NCI-H226 (cell line): Measurements from ENCODE around the gene TRAF7.

Source experiments
- DNase-seq: peaks from one replicate; pipeline ENCODE4 v3.0.0-alpha.2; 2015

The TRAF7 gene

DNA sequence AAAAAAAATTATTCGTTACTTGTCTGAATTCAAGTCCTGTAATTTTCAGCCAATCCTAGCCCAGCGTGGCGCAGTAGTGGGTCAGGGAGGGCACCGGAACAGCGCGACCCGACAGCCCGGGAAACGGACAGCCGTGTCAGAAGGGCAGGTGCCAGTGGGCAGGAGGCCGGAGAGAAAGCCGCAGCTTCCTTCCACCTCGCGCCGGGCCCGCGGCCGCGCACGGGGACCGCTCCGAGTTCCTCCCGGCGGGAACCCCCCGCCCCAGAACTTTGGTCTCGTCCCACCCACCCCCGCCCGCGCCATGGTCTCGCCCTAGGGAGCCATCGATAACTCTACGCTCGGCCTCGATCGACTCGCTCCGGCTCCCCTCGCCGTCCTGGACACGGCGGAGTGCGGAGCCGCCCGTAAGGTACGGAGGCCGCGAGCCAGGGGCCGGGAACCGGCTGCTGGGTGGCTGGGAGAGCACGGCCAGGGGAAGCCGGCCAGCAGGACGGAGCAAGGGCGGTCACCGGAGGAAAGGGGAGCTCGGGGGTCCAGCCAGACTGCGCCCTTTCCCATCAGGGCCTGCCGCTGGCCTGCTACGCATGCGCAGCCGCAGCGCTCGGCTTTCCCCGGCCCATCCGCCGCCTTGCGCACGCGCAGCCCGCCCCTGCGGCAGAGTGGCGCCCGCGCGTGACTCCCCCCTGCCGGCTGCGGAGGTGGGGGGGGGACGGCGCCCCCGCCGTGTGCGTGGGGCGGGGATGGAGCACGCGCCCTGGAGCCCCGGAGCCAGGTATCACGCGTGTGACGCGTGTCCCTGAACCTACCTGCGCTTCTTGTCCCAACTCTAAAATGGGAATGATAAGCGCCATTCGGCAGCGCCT, 49.8 kb downstream of the TRAF7 start, which contains the start of gene MLST8:
TSS of gene MLST8 (plus strand) at position 351 of the 863 bp plus-strand sequence. CDS start 632 bp downstream, outside the sequence.
- peak; percentile 61 for DNase-seq

GRCh38 chr16:2205967-2206313, 50.4 kb downstream of the TRAF7 start:
- DNase-seq: no peak

DNA sequence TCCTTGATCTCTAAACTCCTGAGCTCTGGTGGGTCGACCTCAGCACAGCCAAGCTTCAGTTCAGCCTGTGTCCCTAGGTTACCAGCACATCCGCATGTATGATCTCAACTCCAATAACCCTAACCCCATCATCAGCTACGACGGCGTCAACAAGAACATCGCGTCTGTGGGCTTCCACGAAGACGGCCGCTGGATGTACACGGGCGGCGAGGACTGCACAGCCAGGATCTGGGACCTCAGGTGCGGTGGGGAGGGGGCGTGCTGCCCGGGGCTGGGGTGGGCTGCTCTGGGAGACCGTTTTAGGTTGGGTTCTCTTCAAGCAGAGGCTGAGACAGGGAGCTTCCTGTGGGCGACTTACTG, 50.8 kb downstream of the TRAF7 start:
- DNase-seq: no peak

- DNase-seq: no peak
These were observed 51.3 kb downstream of the TRAF7 start for GRCh38 chr16:2206780-2207433.

DNA sequence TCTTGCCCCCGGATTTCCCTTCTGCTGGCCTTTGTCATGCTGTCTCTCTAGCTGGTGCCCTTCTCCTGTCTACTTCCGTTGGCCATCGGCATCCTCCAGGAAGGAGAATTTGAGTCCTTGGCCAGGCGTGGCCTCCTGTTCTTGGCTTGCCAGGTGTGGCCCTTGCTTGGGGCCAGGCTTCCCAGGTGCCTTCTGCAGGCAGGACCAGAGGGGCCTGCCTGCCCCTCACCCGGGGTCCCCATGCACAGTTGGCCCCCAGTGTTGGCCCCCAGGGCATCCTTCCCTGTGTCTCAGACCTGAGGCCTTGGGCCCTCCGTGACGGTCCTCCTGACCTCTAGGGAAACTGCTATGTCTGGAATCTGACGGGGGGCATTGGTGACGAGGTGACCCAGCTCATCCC, 52.3 kb downstream of the TRAF7 start:
- no peak for DNase-seq

DNA sequence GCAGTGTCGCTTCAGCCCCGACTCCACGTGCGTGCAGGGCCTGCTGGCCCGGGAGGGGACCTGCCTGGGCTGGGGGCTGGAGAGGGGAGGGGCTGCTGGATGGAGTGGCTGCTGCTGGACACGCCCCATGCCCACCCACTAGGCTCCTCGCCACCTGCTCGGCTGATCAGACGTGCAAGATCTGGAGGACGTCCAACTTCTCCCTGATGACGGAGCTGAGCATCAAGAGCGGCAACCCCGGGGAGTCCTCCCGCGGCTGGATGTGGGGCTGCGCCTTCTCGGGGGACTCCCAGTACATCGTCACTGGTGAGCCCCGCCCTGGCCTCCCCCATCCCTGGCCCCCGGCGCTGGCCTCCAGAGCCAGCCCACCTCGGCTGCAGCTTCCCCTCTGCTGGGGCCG, 52.7 kb downstream of the TRAF7 start:
- DNase-seq: no peak

DNA sequence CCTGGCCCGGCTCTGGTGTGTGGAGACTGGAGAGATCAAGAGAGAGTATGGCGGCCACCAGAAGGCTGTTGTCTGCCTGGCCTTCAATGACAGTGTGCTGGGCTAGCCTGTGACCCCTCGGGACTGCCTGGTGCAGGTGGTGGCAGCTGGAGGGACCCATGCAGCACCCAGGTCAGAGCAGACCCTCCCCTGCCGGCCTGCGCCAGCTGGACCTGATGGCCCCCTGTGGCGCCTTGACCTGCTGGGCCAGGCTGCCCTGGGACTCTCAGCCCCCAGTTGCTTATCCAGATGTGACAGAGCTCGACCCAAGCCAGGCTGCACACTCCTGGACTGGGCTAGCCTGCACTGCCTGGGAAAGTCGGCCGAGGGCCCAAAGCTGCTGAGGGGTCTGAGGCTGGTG, 53.2 kb downstream of the TRAF7 start:
- DNase-seq: no peak

GRCh38 chr16:2209258-2210008, 53.9 kb downstream of the TRAF7 start:
- no peak for DNase-seq

- no peak for DNase-seq
These were observed 54.4 kb downstream of the TRAF7 start for GRCh38 chr16:2210009-2210332.

- DNase-seq: no peak
These were observed 55.1 kb downstream of the TRAF7 start, which contains the start of gene BRICD5 for GRCh38 chr16:2210386-2211365. Gene BRICD5, minus strand, starts transcription at chr16:2210863. Its CDS starts 30 bp downstream, at chr16:2210833.

DNA sequence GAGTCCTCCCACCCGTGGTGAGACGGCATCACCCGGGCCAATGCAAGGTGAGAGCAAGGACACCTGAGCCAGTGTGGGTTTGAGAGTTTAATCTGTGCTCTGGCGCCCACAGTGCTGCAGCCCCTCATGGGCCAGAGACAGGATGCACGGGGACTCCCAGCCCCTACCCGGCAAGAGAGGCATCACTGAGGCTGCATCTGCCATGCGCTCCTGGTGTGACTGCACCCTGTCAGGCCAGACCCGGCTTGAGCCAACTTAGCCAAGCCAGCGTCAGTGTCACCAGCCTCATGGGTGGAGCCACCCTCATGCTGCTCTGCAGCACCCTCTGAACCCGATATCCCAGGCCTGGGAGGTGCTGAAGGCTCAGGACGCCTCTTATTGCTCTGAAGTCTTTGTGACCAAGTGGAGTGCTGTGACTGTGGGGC, 56.4 kb downstream of the TRAF7 start:
- DNase-seq: no peak

GRCh38 chr16:2212362-2213324, 57.1 kb downstream of the TRAF7 start:
- DNase-seq: no peak

- no peak for DNase-seq
These were observed 58.5 kb downstream of the TRAF7 start for GRCh38 chr16:2213817-2214718.

GRCh38 chr16:2214719-2214968, 59.1 kb downstream of the TRAF7 start, which contains the start of gene PGP:
Gene PGP, minus strand, starts transcription at chr16:2214840. Its CDS starts 63 bp downstream, at chr16:2214777.
- DNase-seq: no peak

GRCh38 chr16:2216330-2216729, 60.7 kb downstream of the TRAF7 start:
- no peak for DNase-seq

GRCh38 chr16:2223221-2223941, 67.8 kb downstream of the TRAF7 start, which contains the start of gene E4F1:
Gene E4F1, plus strand, starts transcription at chr16:2223591. Its CDS starts 23 bp downstream, at chr16:2223614.
- DNase-seq: peak; percentile 99

DNA sequence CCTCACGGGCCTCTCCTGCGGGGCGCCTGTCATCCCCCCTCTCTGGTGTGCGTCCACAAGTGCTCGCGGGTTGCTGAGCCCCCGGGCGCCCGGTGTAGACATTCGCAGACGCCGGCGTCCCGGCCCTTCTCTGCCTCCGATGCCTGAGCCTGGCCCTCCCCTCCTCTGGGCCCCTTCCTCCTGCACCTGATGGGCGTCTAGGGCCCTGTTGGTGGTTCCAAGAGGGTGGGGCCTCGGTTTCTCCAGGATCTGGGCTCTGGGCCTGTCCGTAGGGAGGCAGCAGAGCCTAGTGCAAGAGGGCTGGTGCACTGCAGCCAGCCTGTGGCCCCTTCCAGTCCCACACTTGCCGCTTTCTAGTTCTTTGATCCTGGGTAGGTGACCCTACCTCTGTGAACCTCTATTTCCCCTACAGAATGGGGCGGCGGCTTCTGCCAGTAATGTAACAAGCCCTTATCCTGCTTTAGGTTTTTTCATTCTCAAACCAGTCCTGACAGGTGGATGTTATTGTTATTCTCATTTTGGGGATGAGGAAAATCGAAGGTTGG, 68.4 kb downstream of the TRAF7 start:
- peak; percentile 36 for DNase-seq

DNA sequence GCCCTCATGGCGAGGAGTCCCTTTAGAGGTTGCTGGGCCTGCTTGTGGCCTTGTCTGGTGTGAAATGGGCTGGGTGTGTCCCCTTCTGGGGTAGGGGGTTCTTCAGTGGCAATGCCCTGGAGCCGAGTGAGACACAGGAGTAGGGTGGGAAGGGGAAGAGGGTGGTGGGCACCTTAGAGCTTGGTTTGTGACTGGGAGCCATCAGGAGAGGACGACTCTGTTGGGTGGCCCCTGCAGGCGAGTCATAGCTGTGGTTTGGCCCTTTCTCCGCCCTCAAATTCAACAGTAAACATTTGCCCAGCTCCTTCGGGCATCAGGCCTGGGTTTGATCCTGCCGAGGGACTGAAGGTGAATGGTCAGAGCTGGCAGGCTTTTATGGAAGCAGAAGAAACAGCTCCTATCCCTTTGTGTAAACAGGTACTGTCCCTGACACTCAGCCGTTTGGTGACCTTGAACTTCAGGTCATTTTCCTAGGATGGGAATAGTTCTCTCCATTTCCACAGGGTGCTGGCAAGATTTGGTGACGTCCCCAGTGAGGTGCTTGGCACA, 70.7 kb downstream of the TRAF7 start:
- no peak for DNase-seq

DNA sequence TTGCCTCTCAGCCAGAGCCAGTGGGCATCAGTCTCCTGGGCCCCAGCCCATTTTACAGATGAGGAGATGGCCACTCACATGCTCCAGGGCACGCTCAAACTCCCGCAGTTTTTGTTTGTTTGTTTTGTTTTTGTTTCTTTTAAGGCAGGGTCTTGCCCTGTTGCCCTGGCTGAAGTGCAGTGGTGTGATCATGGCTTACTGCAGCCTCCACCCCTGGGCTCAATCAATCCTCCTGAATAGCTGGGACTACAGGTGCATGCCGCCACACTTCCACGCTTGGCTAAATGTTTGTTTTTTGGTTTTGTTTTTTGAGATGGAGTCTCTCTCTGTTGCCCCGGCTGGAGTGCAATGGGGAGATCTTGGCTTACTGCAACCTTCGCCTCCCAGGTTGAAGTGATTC, 71.3 kb downstream of the TRAF7 start:
- no peak for DNase-seq
